Measurements from ENCODE around the gene TJP1.
"Not testable (repeated sequence)": the region's sequence is repeated elsewhere in the genome, so short reads cannot be mapped to it uniquely, and the experiment has no call there.

TJP1 gene

GRCh38 chr15:29664406-29664805 lies 157.9 kb downstream of the TJP1 start:
- no peak for TF ChIP-seq CTCF (IDR thresholded peaks at IDR 0.05; ENCODE audit: control extremely low read depth, extremely low read depth, low read depth, missing control alignments)
- ChIA-PET POLR2A (no interaction called here), CTCF (no interaction called here)
- DNase-seq (ENCODE audit: extremely low spot score) = no peak

GRCh38 chr15:29657476-29657817 lies 164.8 kb downstream of the TJP1 start:
- POLR2A ChIA-PET, CTCF ChIA-PET: not testable (repeated sequence)

GRCh38 chr15:29656636-29657475 lies 165.4 kb downstream of the TJP1 start:
- TF ChIP-seq CTCF (IDR thresholded peaks at IDR 0.05; ENCODE audit: control extremely low read depth, extremely low read depth, low read depth, missing control alignments) = no peak
- CTCF ChIA-PET = no interaction called here
- POLR2A ChIA-PET = no interaction called here
- no peak for DNase-seq (ENCODE audit: extremely low spot score)

More at GRCh38 chr15:29657476-29657817, 164.8 kb downstream of the TJP1 start:
- not testable (repeated sequence) for DNase-seq (ENCODE audit: extremely low spot score)

- no peak for TF ChIP-seq CTCF (IDR thresholded peaks at IDR 0.05; ENCODE audit: control extremely low read depth, extremely low read depth, low read depth, missing control alignments)
- no peak for DNase-seq (ENCODE audit: extremely low spot score)
- ChIA-PET CTCF (no interaction called here), POLR2A (no interaction called here)
Measured at GRCh38 chr15:29652595-29652994, 169.7 kb downstream of the TJP1 start.

GRCh38 chr15:29651476-29652233 lies 170.6 kb downstream of the TJP1 start:
- no peak for DNase-seq (ENCODE audit: extremely low spot score)
- ChIA-PET CTCF (interaction anchor here (1.1 kb wide), 1 partner anchor 49 kb away, joined by 3 read pairs; no protein-coding TSS in a partner anchor), POLR2A (no interaction called here)
- TF ChIP-seq CTCF (IDR thresholded peaks at IDR 0.05; ENCODE audit: control extremely low read depth, extremely low read depth, low read depth, missing control alignments) = no peak
